ENCODE measurements around the gene MMP8. TPM values are rescaled to one million over a fixed set of nuclear protein-coding genes. Genes with fewer than 3 reads are reported as not detected.

Gene MMP8
- total RNA-seq, 3 donors from 2014 or later (not counting 1 experiment from before 2014, with no cell fraction given): 0.16 TPM; not detected in 2

- H3K36me3 ChIP-seq (ENCODE audit: control insufficient read depth, insufficient read depth, low read length): no peaks in the 10 kb centered on the region
- ATAC-seq (peak in 1 of 3 donors; percentile 44), DNase-seq (peak in 1 of 2 donors; percentile 61)
- no peaks in the 10 kb centered on the region for H3K4me1 Mint-ChIP-seq
- TF ChIP-seq CTCF (IDR thresholded peaks at IDR 0.05): peak; percentile 58
- no peak overlapping the region for H3K27ac ChIP-seq (ENCODE audit: low read length)
- H3K9me3 ChIP-seq (ENCODE audit: control insufficient read depth, insufficient read depth, low read length): no peaks in the 10 kb centered on the region
- no peak overlapping the region for H3K27ac Mint-ChIP-seq
- no peaks in the 10 kb centered on the region for H3K36me3 Mint-ChIP-seq
- no peaks in the 10 kb centered on the region for H3K9me3 Mint-ChIP-seq
- 11% methylated on average over 3 of the region's 4 CpGs for WGBS (ENCODE audit: insufficient coverage)
- H3K4me3 ChIP-seq (ENCODE audit: low read length): no peak overlapping the region
- no peaks in the 10 kb centered on the region for H3K27me3 ChIP-seq (ENCODE audit: control insufficient read depth, insufficient read depth, low read length)
- peaks cover 0 to 6% of the 10 kb centered on the region in 2 donors for H3K27me3 Mint-ChIP-seq (ENCODE audit: low read depth in 2 of 2)
- H3K4me3 Mint-ChIP-seq: no peak overlapping the region
- intact Hi-C loops (cut with micrococcal nuclease): loop anchor here (2.0 kb wide), 2 partner anchors 326 to 376 kb away; no protein-coding TSS in a partner anchor
- H3K4me1 ChIP-seq (ENCODE audit: control insufficient read depth, insufficient read depth, low read length): no peaks in the 10 kb centered on the region
These were observed 58.3 kb downstream of the MMP8 start for GRCh38 chr11:102666331-102666957.

GRCh38 chr11:102664001-102664752 lies 60.6 kb downstream of the MMP8 start:
- no peaks in the 10 kb centered on the region for H3K36me3 Mint-ChIP-seq
- no peaks in the 10 kb centered on the region for H3K27me3 ChIP-seq (ENCODE audit: control insufficient read depth, insufficient read depth, low read length)
- DNase-seq: peak in 1 of 2 donors; percentile 14
- peaks cover 0 to 5% of the 10 kb centered on the region in 2 donors for H3K27me3 Mint-ChIP-seq (ENCODE audit: low read depth in 2 of 2)
- intact Hi-C loops (cut with micrococcal nuclease): no loop called here
- H3K27ac Mint-ChIP-seq: no peak overlapping the region
- no peak for ATAC-seq
- 79% methylated on average over 13 of the region's 13 CpGs for WGBS (ENCODE audit: insufficient coverage)
- H3K4me1 Mint-ChIP-seq: no peaks in the 10 kb centered on the region
- no peaks in the 10 kb centered on the region for H3K36me3 ChIP-seq (ENCODE audit: control insufficient read depth, insufficient read depth, low read length)
- H3K9me3 Mint-ChIP-seq: no peaks in the 10 kb centered on the region
- H3K4me3 ChIP-seq (ENCODE audit: low read length): no peak overlapping the region
- no peak overlapping the region for H3K4me3 Mint-ChIP-seq
- H3K4me1 ChIP-seq (ENCODE audit: control insufficient read depth, insufficient read depth, low read length): no peaks in the 10 kb centered on the region
- H3K9me3 ChIP-seq (ENCODE audit: control insufficient read depth, insufficient read depth, low read length): no peaks in the 10 kb centered on the region
- H3K27ac ChIP-seq (ENCODE audit: low read length): no peak overlapping the region
- no peak for TF ChIP-seq CTCF (IDR thresholded peaks at IDR 0.05)

GRCh38 chr11:102662607-102663006 lies 62.1 kb downstream of the MMP8 start:
- Histone ChIP-seq H3K36me3 (ENCODE audit: control insufficient read depth, insufficient read depth, low read length) (no peaks in the 10 kb centered on the region), H3K4me3 (ENCODE audit: low read length) (no peak overlapping the region), H3K4me1 (ENCODE audit: control insufficient read depth, insufficient read depth, low read length) (no peaks in the 10 kb centered on the region), H3K27ac (ENCODE audit: low read length) (no peak overlapping the region), H3K9me3 (ENCODE audit: control insufficient read depth, insufficient read depth, low read length) (no peaks in the 10 kb centered on the region), H3K27me3 (ENCODE audit: control insufficient read depth, insufficient read depth, low read length) (peaks cover 3% of the 10 kb centered on the region)
- intact Hi-C loops (cut with micrococcal nuclease): no loop called here
- Mint-ChIP-seq H3K27me3 (ENCODE audit: low read depth in 2 of 2) (peaks cover 1 to 4% of the 10 kb centered on the region in 2 donors), H3K4me3 (no peak overlapping the region), H3K27ac (no peak overlapping the region), H3K4me1 (no peaks in the 10 kb centered on the region), H3K9me3 (no peaks in the 10 kb centered on the region), H3K36me3 (no peaks in the 10 kb centered on the region)
- no peak for ATAC-seq
- no peak for DNase-seq
- TF ChIP-seq CTCF (IDR thresholded peaks at IDR 0.05): no peak

Other genes with a start within 250 kb of the MMP8 start
- gene MMP7, start 194.2 kb downstream of the MMP8 start, total RNA-seq: not detected
- not detected for gene MMP20, start 99.6 kb downstream of the MMP8 start, total RNA-seq
- gene MMP27, start 19.2 kb downstream of the MMP8 start, total RNA-seq: not detected
- not detected for gene MMP10, start 55.7 kb upstream of the MMP8 start, total RNA-seq
- gene MMP1, start 73.2 kb upstream of the MMP8 start, total RNA-seq: not detected
- gene MMP3, start 118.7 kb upstream of the MMP8 start, total RNA-seq: not detected
- gene MMP12, start 150.0 kb upstream of the MMP8 start, total RNA-seq: not detected
- not detected for gene MMP13, start 230.8 kb upstream of the MMP8 start, total RNA-seq